Breast epithelium (tissue), 4 donors: ENCODE results near the gene ACVR1B. TPM values are rescaled to one million over a fixed set of nuclear protein-coding genes. Genes with fewer than 3 reads are reported as not detected.

Experiments used
- DNase-seq, 2 donors: peaks; one replicate each; pipeline ENCODE4 v3.0.0-alpha.2; 2019; ENCODE audit warnings: low spot score in 2 of 2
- H3K27ac ChIP-seq, 2 donors: fragments of 200-600 bp; sonication (generic) in 1 of 2; one replicate each; pipeline ENCODE4 v1.5.1; 2016 to 2019; ENCODE audit warnings: mild to moderate bottlenecking in 1 of 2
- H3K27me3 ChIP-seq, 2 donors: fragments of 200-600 bp; sonication (generic) in 1 of 2; one replicate each; pipeline versions ENCODE4 v1.5.1 to v1.6.0; 2017 to 2019; ENCODE audit warnings: control low read depth in 1 of 2, mild to moderate bottlenecking in 1 of 2
- H3K36me3 ChIP-seq: fragments of 200-600 bp; one replicate; pipeline ENCODE4 v1.5.1; 2019
- H3K4me1 ChIP-seq, 2 donors: fragments of 200-600 bp; sonication (generic); one replicate each; pipeline ENCODE4 v1.5.1; 2016 to 2019; ENCODE audit warnings: control low read depth in 1 of 2
- H3K4me3 ChIP-seq, 3 donors: fragments of 200-600 bp; sonication (generic); 1 replicate in 2 of 3; 2 replicates in 1 of 3; pipeline ENCODE4 v1.5.1; 2016 to 2019; ENCODE audit warnings: mild to moderate bottlenecking in 3 of 3, moderate library complexity in 2 of 3
- H3K9me3 ChIP-seq, 2 donors: fragments of 200-600 bp; sonication (generic) in 1 of 2; one replicate each; pipeline ENCODE4 v1.5.1; 2016 to 2019; ENCODE audit warnings: control low read depth in 1 of 2
- CTCF ChIP-seq, 3 donors: fragments of 450-650 bp; IDR thresholded peaks; one replicate each; pipeline ENCODE4 v1.5.1; 2016 to 2017; ENCODE audit warnings: antibody characterized with exemption in 3 of 3, mild to moderate bottlenecking in 3 of 3, moderate library complexity in 3 of 3
- POLR2A ChIP-seq: fragments of 450-650 bp; IDR thresholded peaks from one replicate; pipeline ENCODE4 v1.6.1; 2016; ENCODE audit warnings: antibody characterized with exemption, mild to moderate bottlenecking, moderate library complexity
- POLR2AphosphoS5 ChIP-seq, 3 donors: sonication (generic); formaldehyde crosslinking; IDR thresholded peaks; one replicate each; pipeline ENCODE4 v1.6.1; 2017; ENCODE audit warnings: antibody characterized with exemption in 3 of 3
- intact Hi-C: fragments of 100-400 bp; cut with DNase I; formaldehyde crosslinking; loops from one replicate; pipeline ENCODE4 v1.15.1; 2023; ENCODE audit warnings: low total_unique reads
- total RNA-seq, 3 donors: library from RNA; depleted of rRNA; stranded (reverse); fragments of >200 nt; gene quantifications; one replicate each; pipeline ENCODE4 v1.1.0, GENCODE V29; 2016

ACVR1B gene
- total RNA-seq, 3 donors from 2014 or later: 12.3 to 26.3 (median 23.6) TPM

GRCh38 chr12:52026263-52026662 is 74.8 kb downstream of the ACVR1B start:
- Histone ChIP-seq H3K27me3 (no peaks in the 10 kb centered on the region), H3K4me1 (no peaks in the 10 kb centered on the region), H3K9me3 (no peaks in the 10 kb centered on the region), H3K27ac (no peak overlapping the region), H3K36me3 (no peaks in the 10 kb centered on the region), H3K4me3 (no peak overlapping the region)
- no peak for DNase-seq
- TF ChIP-seq POLR2AphosphoS5 (IDR thresholded peaks at IDR 0.05) (no peak), CTCF (IDR thresholded peaks at IDR 0.05) (no peak), POLR2A (no peak)
- intact Hi-C loops: loop anchor here (2.0 to 5.0 kb wide), 2 partner anchors 41 to 56 kb away; no protein-coding TSS in a partner anchor

GRCh38 chr12:52027085-52027843 is 75.8 kb downstream of the ACVR1B start:
- intact Hi-C loops: loop anchor here (2.0 to 5.0 kb wide), 2 partner anchors 42 to 55 kb away; no protein-coding TSS in a partner anchor
- Histone ChIP-seq H3K4me3 (no peak overlapping the region), H3K36me3 (no peaks in the 10 kb centered on the region), H3K4me1 (peaks cover 4% of the 10 kb centered on the region in 2 donors), H3K27ac (no peak overlapping the region), H3K27me3 (no peaks in the 10 kb centered on the region), H3K9me3 (no peaks in the 10 kb centered on the region)
- no peak for DNase-seq
- no peak for TF ChIP-seq POLR2AphosphoS5 (IDR thresholded peaks at IDR 0.05)
- no peak for TF ChIP-seq CTCF (IDR thresholded peaks at IDR 0.05)
- no peak for TF ChIP-seq POLR2A

- no peak for DNase-seq
- Histone ChIP-seq H3K9me3 (no peaks in the 10 kb centered on the region), H3K27ac (no peak overlapping the region), H3K36me3 (no peaks in the 10 kb centered on the region), H3K4me1 (peaks cover 6 to 8% of the 10 kb centered on the region in 2 donors), H3K27me3 (no peaks in the 10 kb centered on the region), H3K4me3 (no peak overlapping the region)
- TF ChIP-seq CTCF (IDR thresholded peaks at IDR 0.05) (no peak), POLR2AphosphoS5 (IDR thresholded peaks at IDR 0.05) (no peak), POLR2A (no peak)
- intact Hi-C loops: loop anchor here (5.0 kb wide), 1 partner anchor 53 kb away; no protein-coding TSS in a partner anchor
These were observed 78.2 kb downstream of the ACVR1B start for GRCh38 chr12:52029685-52030084.

GRCh38 chr12:52032446-52032803 is 80.9 kb downstream of the ACVR1B start:
- peak in 1 of 3 donors; percentile 7 for TF ChIP-seq POLR2AphosphoS5 (IDR thresholded peaks at IDR 0.05)
- TF ChIP-seq CTCF (IDR thresholded peaks at IDR 0.05): no peak
- peak; percentile 73 to 86 for DNase-seq
- Histone ChIP-seq H3K27me3 (no peaks in the 10 kb centered on the region), H3K9me3 (no peaks in the 10 kb centered on the region), H3K4me1 (peaks cover 10 to 11% of the 10 kb centered on the region in 2 donors), H3K27ac (peak overlapping the region; percentile 96), H3K4me3 (peak overlapping the region; percentile 10 to 58 (median 46)), H3K36me3 (no peaks in the 10 kb centered on the region)
- intact Hi-C loops: no loop called here

- H3K27me3 ChIP-seq: no peaks in the 10 kb centered on the region
- DNase-seq: peak; percentile 97 to 98
- intact Hi-C loops: no loop called here
- H3K4me3 ChIP-seq: peak overlapping the region; percentile 17 to 58 (median 46)
- H3K27ac ChIP-seq: peak overlapping the region; percentile 96
- no peaks in the 10 kb centered on the region for H3K9me3 ChIP-seq
- H3K4me1 ChIP-seq: peaks cover 10 to 11% of the 10 kb centered on the region in 2 donors
- H3K36me3 ChIP-seq: no peaks in the 10 kb centered on the region
- TF ChIP-seq POLR2AphosphoS5 (IDR thresholded peaks at IDR 0.05) (peak; percentile 89 to 93 (median 90)), POLR2A (peak; percentile 50), CTCF (IDR thresholded peaks at IDR 0.05) (peak in 1 of 3 donors; percentile 7)
These were observed 81.4 kb downstream of the ACVR1B start for GRCh38 chr12:52032804-52033445.
